HepG2 (cell line): Measurements from ENCODE around the gene MEGF11. TPM values are rescaled to one million over a fixed set of nuclear protein-coding genes. Genes with fewer than 3 reads are reported as not detected.

ENCODE experiments used
- ERF ChIP-seq: IDR thresholded peaks from 2 replicates; pipeline ENCODE4 v1.6.1; 2018; ENCODE audit warnings: missing biosample characterization, missing genetic modification reagents
- HNRNPK ChIP-seq: fragments of 200-400 bp; formaldehyde crosslinking; IDR thresholded peaks from 2 replicates; pipeline ENCODE4 v1.6.1; 2018; ENCODE audit warnings: low read length, low read depth, moderate library complexity, mild to moderate bottlenecking; ENCODE audit not compliant: poor library complexity, severe bottlenecking
- MIER3 ChIP-seq: IDR thresholded peaks from 2 replicates; pipeline ENCODE4 v1.6.1; 2016; ENCODE audit warnings: missing compliant biosample characterization, borderline replicate concordance
- YEATS4 ChIP-seq: sonication (generic); formaldehyde crosslinking; IDR thresholded peaks from 2 replicates; pipeline ENCODE4 v1.4.0; 2020; ENCODE audit warnings: missing genetic modification reagents, borderline replicate concordance
- ZBTB39 ChIP-seq: sonication (generic); formaldehyde crosslinking; IDR thresholded peaks from 2 replicates; pipeline ENCODE4 v1.5.0; 2020; ENCODE audit warnings: missing genetic modification reagents
- ZBTB40 ChIP-seq, 2 experiments: fragments of 450-650 bp in 1 of 2; sonication (generic) in 1 of 2; formaldehyde crosslinking in 1 of 2; IDR thresholded peaks; 2 replicates each; pipeline versions ENCODE4 v1.6.1 to v1.8.0; 2016 to 2022; ENCODE audit warnings: antibody characterized with exemption in 1 of 2, mild to moderate bottlenecking in 1 of 2, missing genetic modification reagents in 1 of 2
- ZNF629 ChIP-seq: sonication (generic); formaldehyde crosslinking; conservative IDR thresholded peaks from 2 replicates; pipeline ENCODE4 v1.5.0; 2020; ENCODE audit warnings: missing genetic modification reagents
- ZNF687 ChIP-seq: sonication (generic); formaldehyde crosslinking; IDR thresholded peaks from 2 replicates; pipeline ENCODE4 v1.5.1; 2020; ENCODE audit warnings: mild to moderate bottlenecking, missing genetic modification reagents, moderate library complexity
- ZNF749 ChIP-seq: sonication (generic); formaldehyde crosslinking; IDR thresholded peaks from 2 replicates; pipeline ENCODE4 v1.8.0; 2022; ENCODE audit warnings: mild to moderate bottlenecking, missing genetic modification reagents, moderate library complexity, borderline replicate concordance
- ZNF773 ChIP-seq: sonication (generic); formaldehyde crosslinking; IDR thresholded peaks from 2 replicates; pipeline ENCODE4 v1.4.0; 2020; ENCODE audit warnings: missing genetic modification reagents, borderline replicate concordance
- ZNF781 ChIP-seq: sonication (generic); formaldehyde crosslinking; IDR thresholded peaks from 2 replicates; pipeline ENCODE4 v1.5.1; 2020; ENCODE audit warnings: borderline replicate concordance, mild to moderate bottlenecking, missing genetic modification reagents; ENCODE audit errors: not compliant biosample characterization
- ZNF891 ChIP-seq: sonication (generic); formaldehyde crosslinking; IDR thresholded peaks from 2 replicates; pipeline ENCODE4 v1.5.0; 2020; ENCODE audit warnings: mild to moderate bottlenecking, missing genetic modification reagents
- polyA plus RNA-seq, 8 experiments: library from polyadenylated mRNA; depleted of rRNA in 3 of 8; stranded (reverse) in 7 of 8; unstranded in 1 of 8; fragments of >200 nt; fragmentation: Illumina TruSeq in 4 of 8; extraction: Trizol in 4 of 8; gene quantifications; 2 replicates each; pipeline versions ENCODE4 v1.2.1 to v1.2.3, GENCODE V29; 2011 to 2016; ENCODE audit warnings: low read depth in 4 of 8, missing spikeins in 1 of 8, mixed read lengths in 1 of 8; ENCODE audit not compliant: insufficient read depth in 1 of 8
- total RNA-seq, 5 experiments: library from RNA; depleted of rRNA; stranded (reverse); fragments of >200 nt; fragmentation: Illumina TruSeq; extraction: Trizol; gene quantifications; 2 replicates each; pipeline ENCODE4 v1.2.3, GENCODE V29; 2016; ENCODE audit warnings: low read depth in 1 of 5

Gene MEGF11
- total and polyA plus RNA-seq, 2 of the 13 experiments (the other 11 are each of a cell fraction or from before 2014, with no cell fraction given), result not detected

DNA sequence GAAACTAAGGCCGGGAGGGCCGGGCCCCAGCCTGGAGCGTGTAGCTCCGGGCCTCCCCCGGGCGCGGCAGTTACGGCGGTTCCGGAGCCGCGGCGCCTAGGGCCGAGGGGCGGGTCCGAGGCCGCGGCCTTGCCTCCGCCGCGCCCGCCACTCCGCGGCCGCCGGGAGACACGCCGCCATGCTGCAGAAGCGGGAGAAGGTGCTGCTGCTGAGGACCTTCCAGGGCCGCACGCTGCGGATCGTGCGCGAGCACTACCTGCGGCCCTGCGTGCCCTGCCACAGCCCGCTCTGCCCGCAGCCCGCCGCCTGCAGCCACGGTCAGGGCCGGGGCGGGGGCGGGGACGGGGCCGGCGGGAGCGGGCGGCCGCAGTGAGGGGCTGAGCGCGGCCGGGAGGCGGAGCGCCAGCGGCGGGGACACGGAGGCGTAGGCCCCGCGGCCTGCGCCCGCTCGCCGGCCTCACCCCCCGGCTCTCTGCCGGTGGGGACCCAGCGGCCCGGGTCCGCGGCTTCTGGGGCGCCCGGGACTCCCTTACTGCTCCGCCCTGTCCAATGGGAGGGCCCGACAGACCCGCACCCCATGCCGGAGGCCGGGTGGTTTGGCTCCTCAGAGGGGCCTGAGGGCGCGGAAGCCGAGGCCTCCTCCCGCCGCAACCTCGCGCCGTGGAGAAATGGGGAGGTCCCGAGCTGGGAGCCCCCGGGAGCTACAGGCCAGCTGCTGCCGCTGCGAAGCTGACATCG is 40.0 kb upstream of the MEGF11 start, which contains the start of gene DIS3L (continued):
- no peak for TF ChIP-seq ZBTB40 (IDR thresholded peaks at IDR 0.05)
- peak; percentile 18; the same call in 1 of the 2 replicates for TF ChIP-seq ZBTB40 (CRISPR knock-in tag; IDR thresholded peaks at IDR 0.05)
- peak; percentile 83 for TF ChIP-seq YEATS4
- no peak for TF ChIP-seq ZBTB39 (CRISPR knock-in tag)
- TF ChIP-seq ZNF891 (CRISPR knock-in tag), result no peak
- no peak for TF ChIP-seq ZNF781 (CRISPR knock-in tag)
- TF ChIP-seq MIER3 (CRISPR knock-in tag), result no peak
- no peak for TF ChIP-seq ZNF629
- peak; percentile 62; the same call in 1 of the 2 replicates for TF ChIP-seq ZNF749 (CRISPR knock-in tag)
- TF ChIP-seq ZNF773 (CRISPR knock-in tag), result peak; percentile 53; the same call in 1 of the 2 replicates
- TF ChIP-seq ERF, result no peak; the same call in 1 of the 2 replicates
- peak; percentile 82 for TF ChIP-seq ZNF687 (CRISPR knock-in tag)
- TF ChIP-seq HNRNPK, result no peak
